Astrocyte (in vitro differentiated cells and primary cell): ENCODE data around the gene KXD1.
"Not testable (repeated sequence)": the region's sequence is repeated elsewhere in the genome, so short reads cannot be mapped to it uniquely, and the experiment has no call there.

Source experiments
- CTCF ChIP-seq: IDR thresholded peaks from 2 replicates; pipeline ENCODE4 v1.5.1; 2011; ENCODE audit warnings: low read depth, mild to moderate bottlenecking, inconsistent platforms, low read length, moderate library complexity; ENCODE audit not compliant: insufficient read depth
- EZH2 ChIP-seq: IDR thresholded peaks from 2 replicates; pipeline ENCODE4 v1.6.1; 2012; ENCODE audit warnings: mild to moderate bottlenecking, low read length, inconsistent platforms; ENCODE audit not compliant: insufficient read depth

GRCh38 chr19:18600692-18601397 is 43.2 kb downstream of the KXD1 start:
- TF ChIP-seq CTCF, EZH2: not testable (repeated sequence)
